H9 (cell line): ENCODE data around the gene GPC6. TPM values are rescaled to one million over a fixed set of nuclear protein-coding genes. Genes with fewer than 3 reads are reported as not detected.

Experiments used
- DNase-seq: peaks from one replicate; pipeline ENCODE4 v3.0.0-alpha.2; 2017
- H2AFZ ChIP-seq: one replicate; pipeline ENCODE4 v1.6.1; 2013; ENCODE audit warnings: mild to moderate bottlenecking, low read length, control low read depth, moderate library complexity
- H2AK5ac ChIP-seq: 2 replicates; pipeline ENCODE4 v1.6.1; 2013; ENCODE audit warnings: low read length, control low read depth, mixed read lengths; ENCODE audit not compliant: insufficient read length
- H2BK120ac ChIP-seq: one replicate; pipeline ENCODE4 v1.6.1; 2013; ENCODE audit warnings: low read depth, mild to moderate bottlenecking, low read length, control low read depth, inconsistent platforms; ENCODE audit not compliant: poor library complexity, severe bottlenecking
- H2BK12ac ChIP-seq: 2 replicates; pipeline ENCODE4 v1.6.1; 2013; ENCODE audit warnings: low read length, control low read depth, mixed read lengths, low read depth; ENCODE audit not compliant: insufficient read length
- H2BK15ac ChIP-seq: 2 replicates; pipeline ENCODE4 v1.6.1; 2013; ENCODE audit warnings: low read depth, low read length, control low read depth
- H2BK20ac ChIP-seq: one replicate; pipeline ENCODE4 v1.6.1; 2013; ENCODE audit warnings: low read depth, mild to moderate bottlenecking, low read length, control low read depth, inconsistent platforms; ENCODE audit not compliant: poor library complexity, severe bottlenecking
- H2BK5ac ChIP-seq: 2 replicates; pipeline ENCODE4 v1.6.1; 2013; ENCODE audit warnings: low read length, control low read depth, mixed read lengths; ENCODE audit not compliant: insufficient read length
- H3K14ac ChIP-seq: 2 replicates; pipeline ENCODE4 v1.6.1; 2013; ENCODE audit warnings: low read length, control low read depth; ENCODE audit not compliant: insufficient read depth
- H3K18ac ChIP-seq: 2 replicates; pipeline ENCODE4 v1.6.1; 2013; ENCODE audit warnings: low read depth, mild to moderate bottlenecking, mixed read lengths, low read length, control low read depth; ENCODE audit not compliant: insufficient read length
- H3K23ac ChIP-seq: 2 replicates; pipeline ENCODE4 v1.6.1; 2013; ENCODE audit warnings: low read length, control low read depth, mixed read lengths, low read depth; ENCODE audit not compliant: insufficient read length
- H3K23me2 ChIP-seq: 2 replicates; pipeline ENCODE4 v1.6.1; 2013; ENCODE audit warnings: low read depth, mild to moderate bottlenecking, mixed read lengths, low read length, control low read depth; ENCODE audit not compliant: insufficient read length, poor library complexity, severe bottlenecking
- H3K27ac ChIP-seq: 2 replicates; pipeline ENCODE4 v1.5.1; 2013; ENCODE audit warnings: low read length, control low read depth, mixed read lengths, low read depth; ENCODE audit not compliant: insufficient read length
- H3K27me3 ChIP-seq: 2 replicates; pipeline ENCODE4 v1.6.1; 2013; ENCODE audit warnings: low read length, control low read depth, inconsistent platforms; ENCODE audit not compliant: insufficient read depth
- H3K4ac ChIP-seq: 2 replicates; pipeline ENCODE4 v1.6.1; 2013; ENCODE audit warnings: low read depth, mild to moderate bottlenecking, control low read depth, inconsistent platforms, low read length, moderate library complexity
- H3K4me1 ChIP-seq: 2 replicates; pipeline ENCODE4 v1.6.1; 2013; ENCODE audit warnings: low read length, control low read depth, inconsistent platforms; ENCODE audit not compliant: insufficient read depth
- H3K4me2 ChIP-seq: 2 replicates; pipeline ENCODE4 v1.6.1; 2013; ENCODE audit warnings: low read length, control low read depth, mixed read lengths; ENCODE audit not compliant: insufficient read length, insufficient read depth
- H3K56ac ChIP-seq: 2 replicates; pipeline ENCODE4 v1.6.1; 2013; ENCODE audit warnings: low read depth, mild to moderate bottlenecking, mixed read lengths, low read length, control low read depth; ENCODE audit not compliant: insufficient read length
- H3K79me1 ChIP-seq: 2 replicates; pipeline ENCODE4 v1.6.1; 2013; ENCODE audit warnings: low read depth, mild to moderate bottlenecking, moderate library complexity, low read length, control low read depth, inconsistent platforms; ENCODE audit not compliant: insufficient read depth, poor library complexity, severe bottlenecking
- H3K79me2 ChIP-seq: 2 replicates; pipeline ENCODE4 v1.6.1; 2013; ENCODE audit warnings: low read length, control low read depth, inconsistent platforms; ENCODE audit not compliant: insufficient read depth
- H3K9ac ChIP-seq: 2 replicates; pipeline ENCODE4 v1.6.1; 2013; ENCODE audit warnings: low read length, control low read depth, mixed read lengths; ENCODE audit not compliant: insufficient read length; ENCODE audit errors: extremely low read depth
- H3K9me3 ChIP-seq: one replicate; pipeline ENCODE4 v1.6.1; 2013; ENCODE audit warnings: low read depth, low read length, inconsistent platforms; ENCODE audit not compliant: control insufficient read depth
- H3T11ph ChIP-seq: one replicate; pipeline ENCODE4 v1.6.1; 2013; ENCODE audit warnings: mild to moderate bottlenecking, low read length, control low read depth, inconsistent platforms
- H4K20me1 ChIP-seq: one replicate; pipeline ENCODE4 v1.6.1; 2013; ENCODE audit not compliant: control insufficient read depth, insufficient read length, insufficient read depth
- H4K5ac ChIP-seq: 2 replicates; pipeline ENCODE4 v1.6.1; 2013; ENCODE audit warnings: low read depth, mild to moderate bottlenecking, mixed read lengths, low read length, control low read depth; ENCODE audit not compliant: insufficient read length
- H4K8ac ChIP-seq: replicated peaks from 2 replicates; pipeline ENCODE4 v1.6.1; 2013; ENCODE audit warnings: low read length, control low read depth, mixed read lengths, low read depth; ENCODE audit not compliant: insufficient read length
- H4K91ac ChIP-seq: 2 replicates; pipeline ENCODE4 v1.6.1; 2013; ENCODE audit warnings: low read depth, mild to moderate bottlenecking, moderate library complexity, mixed read lengths, low read length, control low read depth; ENCODE audit not compliant: insufficient read length
- H3K27ac Mint-ChIP-seq, 3 experiments: 2 replicates in 2 of 3; 3 replicates in 1 of 3; pipeline ENCODE4 v1.8.0; 2020 to 2021; ENCODE audit warnings: mixed read lengths in 3 of 3, mild to moderate bottlenecking in 1 of 3, moderate library complexity in 1 of 3
- H3K27me3 Mint-ChIP-seq: 2 replicates; pipeline ENCODE4 v1.8.0; 2021; ENCODE audit warnings: low read depth, mild to moderate bottlenecking, moderate library complexity, mixed read lengths
- H3K36me3 Mint-ChIP-seq, 3 experiments: 2 replicates in 2 of 3; 3 replicates in 1 of 3; pipeline ENCODE4 v1.8.0; 2020 to 2021; ENCODE audit warnings: low read depth in 3 of 3, mixed read lengths in 3 of 3; ENCODE audit not compliant: insufficient read depth in 1 of 3
- H3K4me1 Mint-ChIP-seq, 2 experiments: 2 replicates each; pipeline ENCODE4 v1.8.0; 2020; ENCODE audit warnings: mixed read lengths in 2 of 2
- H3K4me3 Mint-ChIP-seq, 2 experiments: 2 replicates in 1 of 2; 3 replicates in 1 of 2; pipeline ENCODE4 v1.8.0; 2020 to 2021; ENCODE audit warnings: mild to moderate bottlenecking in 2 of 2, mixed read lengths in 2 of 2, moderate library complexity in 1 of 2
- H3K9me3 Mint-ChIP-seq, 2 experiments: 2 replicates in 1 of 2; 3 replicates in 1 of 2; pipeline ENCODE4 v1.8.0; 2020; ENCODE audit warnings: mild to moderate bottlenecking in 2 of 2, mixed read lengths in 2 of 2, moderate library complexity in 1 of 2
- CTCF ChIP-seq: fragments of 200-600 bp; sonication (generic); conservative IDR thresholded peaks from 3 replicates; pipeline ENCODE4 v1.8.0; 2021; ENCODE audit warnings: antibody characterized with exemption, mild to moderate bottlenecking
- WGBS: extraction: QIAGEN DNeasy Blood & Tissue Kit; methylation state at CpG from one replicate; pipeline ENCODE4 v1.1.7; 2013; ENCODE audit warnings: missing lambda C conversion rate, low lambda C conversion rate, mixed read lengths; ENCODE audit not compliant: insufficient read length; ENCODE audit errors: extremely low coverage; 5-methylcytosine and 5-hydroxymethylcytosine counted together
- total RNA-seq: library from RNA; stranded (reverse); gene quantifications from 2 replicates; pipeline ENCODE4 v1.2.1, GENCODE V29; 2021

GPC6 gene
- total RNA-seq, 1 experiment from 2014 or later = 15.6 TPM

- no peak overlapping the region for H3T11ph ChIP-seq
- H3K14ac ChIP-seq = no peak overlapping the region
- Mint-ChIP-seq H3K9me3 (no peaks in the 10 kb centered on the region), H3K27ac (no peak overlapping the region), H3K27me3 (no peaks in the 10 kb centered on the region), H3K4me1 (0 out of 4 replicates have a peak, but pooled peaks cover 3 to 5% of the 10 kb centered on the region in 2 experiments), H3K4me3 (no peak overlapping the region), H3K36me3 (no peaks in the 10 kb centered on the region)
- no peak overlapping the region for H3K27ac ChIP-seq
- H3K4ac ChIP-seq = no peak overlapping the region
- no peak for DNase-seq
- no peak overlapping the region for H2BK20ac ChIP-seq
- no peak overlapping the region for H2BK120ac ChIP-seq
- no peak overlapping the region for H3K56ac ChIP-seq
- H2BK5ac ChIP-seq = no peak overlapping the region
- no peak overlapping the region for H3K4me2 ChIP-seq
- H3K9ac ChIP-seq = no peak overlapping the region
- WGBS = no CpG with 5 or more reads among the region's 2 CpGs
- H3K23me2 ChIP-seq = no peaks in the 10 kb centered on the region
- H3K9me3 ChIP-seq = no peaks in the 10 kb centered on the region
- peaks cover 3% of the 10 kb centered on the region for H3K79me1 ChIP-seq
- H2AK5ac ChIP-seq = no peak overlapping the region
- H3K23ac ChIP-seq = no peak overlapping the region
- H2BK12ac ChIP-seq = no peak overlapping the region
- H2BK15ac ChIP-seq = no peak overlapping the region
- H4K8ac ChIP-seq = no peak overlapping the region
- H4K91ac ChIP-seq = no peak overlapping the region
- no peak overlapping the region for H3K18ac ChIP-seq
- H3K27me3 ChIP-seq = no peaks in the 10 kb centered on the region
- H4K20me1 ChIP-seq = no peaks in the 10 kb centered on the region
- H3K79me2 ChIP-seq = peaks cover 3% of the 10 kb centered on the region; the same call in 1 of the 2 replicates
- no peak overlapping the region for H2AFZ ChIP-seq
- no peak for TF ChIP-seq CTCF
- no peak overlapping the region for H4K5ac ChIP-seq
- H3K4me1 ChIP-seq = no peaks in the 10 kb centered on the region
These were observed 179.5 kb downstream of the GPC6 start for GRCh38 chr13:93406136-93406535.
